Sigmoid colon (tissue), 7 donors: Measurements from ENCODE around the gene RASAL2. TPM values are rescaled to one million over a fixed set of nuclear protein-coding genes. Genes with fewer than 3 reads are reported as not detected.

Source experiments
- DNase-seq: peaks from one replicate; pipeline ENCODE4 v3.0.0-alpha.2; 2019
- H3K27ac ChIP-seq, 4 donors: fragments of 200-600 bp; sonication (generic); one replicate each; pipeline ENCODE4 v1.5.1; 2016 to 2019; ENCODE audit warnings: mild to moderate bottlenecking in 1 of 4
- H3K27me3 ChIP-seq, 3 donors: fragments of 200-600 bp; sonication (generic); one replicate each; pipeline ENCODE4 v1.5.1; 2019; ENCODE audit warnings: mild to moderate bottlenecking in 1 of 3
- H3K36me3 ChIP-seq, 4 donors: fragments of 200-600 bp; sonication (generic); one replicate each; pipeline ENCODE4 v1.5.1; 2016 to 2019
- H3K4me1 ChIP-seq, 4 donors: fragments of 200-600 bp; sonication (generic); one replicate each; pipeline ENCODE4 v1.5.1; 2017 to 2019
- H3K4me3 ChIP-seq, 4 donors: fragments of 200-600 bp; sonication (generic); one replicate each; pipeline ENCODE4 v1.5.1; 2017 to 2019; ENCODE audit warnings: mild to moderate bottlenecking in 2 of 4, moderate library complexity in 1 of 4
- H3K9me3 ChIP-seq, 4 donors: fragments of 200-600 bp in 3 of 4; sonication (generic) in 3 of 4; one replicate each; pipeline versions ENCODE4 v1.5.1 to v1.6.1; 2013 to 2019
- CTCF ChIP-seq, 4 experiments: fragments of 450-650 bp in 3 of 4; fragments of 200-600 bp in 1 of 4; IDR thresholded peaks; one replicate each; pipeline ENCODE4 v1.5.1; 2016 to 2019; ENCODE audit warnings: antibody characterized with exemption in 4 of 4, mild to moderate bottlenecking in 3 of 4, moderate library complexity in 2 of 4
- EP300 ChIP-seq, 4 donors: sonication (generic); formaldehyde crosslinking; IDR thresholded peaks; one replicate each; pipeline ENCODE4 v1.6.1; 2017; ENCODE audit warnings: antibody characterized with exemption in 4 of 4
- POLR2A ChIP-seq, 2 donors: fragments of 450-650 bp; IDR thresholded peaks; one replicate each; pipeline ENCODE4 v1.6.1; 2016; ENCODE audit warnings: antibody characterized with exemption in 2 of 2, mild to moderate bottlenecking in 2 of 2, moderate library complexity in 2 of 2
- POLR2AphosphoS5 ChIP-seq, 4 donors: sonication (generic); formaldehyde crosslinking; IDR thresholded peaks; one replicate each; pipeline ENCODE4 v1.6.1; 2017; ENCODE audit warnings: antibody characterized with exemption in 4 of 4
- WGBS, 2 donors: extraction: QIAGEN DNeasy Blood & Tissue Kit; methylation state at CpG; one replicate each; pipeline ENCODE4 v1.1.7; 2013; 5-methylcytosine and 5-hydroxymethylcytosine counted together
- intact Hi-C: fragments of 100-400 bp; cut with DNase I; formaldehyde crosslinking; loops from one replicate; pipeline ENCODE4 v1.15.1; 2023
- polyA plus RNA-seq, 3 donors: library from polyadenylated mRNA; stranded (reverse); fragments of 200-250 nt; gene quantifications; one replicate each; pipeline ENCODE4 v1.2.3, GENCODE V29; 2013
- total RNA-seq, 4 donors: library from RNA; depleted of rRNA; stranded (reverse); fragments of >200 nt; gene quantifications; one replicate each; pipeline ENCODE4 v1.1.0, GENCODE V29; 2016
- donor health status: healthy with polysubstance abuse.
- donor health status: Bipolar disorder and iron deficiency.
- donor health status: healthy.

The RASAL2 gene
- total and polyA plus RNA-seq, 7 donors: 0.92 to 25.5 (median 11.1) TPM

DNA sequence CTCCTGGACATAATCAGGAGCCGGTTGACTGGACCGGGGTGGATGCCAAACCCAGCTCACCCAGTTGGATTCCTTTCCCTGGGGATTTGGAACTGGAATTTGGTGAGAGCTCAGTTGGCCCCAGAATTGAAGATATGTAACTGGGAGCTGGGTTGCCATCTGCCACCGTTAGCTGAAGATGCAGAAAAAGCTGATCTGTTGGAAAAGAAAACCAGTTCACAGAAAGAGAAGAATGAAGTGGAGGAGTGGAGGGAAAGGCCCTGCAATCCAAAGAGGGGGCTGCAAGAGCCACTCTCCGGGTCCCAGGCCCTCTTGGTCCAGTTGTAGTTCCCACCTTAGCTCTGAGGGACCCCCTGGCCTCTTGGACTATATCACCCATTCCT, 435.0 kb downstream of the RASAL2 start:
- DNase-seq: no peak
- Histone ChIP-seq H3K4me3 (no peak overlapping the region), H3K36me3 (no peaks in the 10 kb centered on the region), H3K4me1 (peaks cover 0 to 11% (median 10%) of the 10 kb centered on the region in 4 donors), H3K27ac (no peak overlapping the region), H3K27me3 (no peaks in the 10 kb centered on the region), H3K9me3 (no peaks in the 10 kb centered on the region)
- TF ChIP-seq POLR2AphosphoS5 (IDR thresholded peaks at IDR 0.05) (no peak), POLR2A (IDR thresholded peaks at IDR 0.05) (no peak), EP300 (IDR thresholded peaks at IDR 0.05) (no peak), CTCF (IDR thresholded peaks at IDR 0.05) (no peak)
- intact Hi-C loops: no loop called here
- WGBS, 2 donors: 86 to 87% methylated on average over 4 of the region's 4 CpGs

GRCh38 chr1:178529364-178530036, 435.6 kb downstream of the RASAL2 start:
- Histone ChIP-seq H3K27ac (no peak overlapping the region), H3K27me3 (no peaks in the 10 kb centered on the region), H3K4me1 (peaks cover 0 to 11% (median 10%) of the 10 kb centered on the region in 4 donors), H3K4me3 (no peak overlapping the region), H3K36me3 (no peaks in the 10 kb centered on the region), H3K9me3 (no peaks in the 10 kb centered on the region)
- WGBS, 2 donors: 76 to 89% methylated on average over 8 of the region's 8 CpGs
- DNase-seq: peak; percentile 44
- intact Hi-C loops: loop anchor here (10.0 kb wide), 1 partner anchor 835 kb away; the partner anchor contains the start of gene AXDND1
- TF ChIP-seq POLR2AphosphoS5 (IDR thresholded peaks at IDR 0.05) (no peak), EP300 (IDR thresholded peaks at IDR 0.05) (no peak), CTCF (IDR thresholded peaks at IDR 0.05) (no peak), POLR2A (IDR thresholded peaks at IDR 0.05) (no peak)

GRCh38 chr1:178530037-178530402, 436.1 kb downstream of the RASAL2 start:
- WGBS, 2 donors: 71 to 91% methylated on average over 2 of the region's 2 CpGs
- Histone ChIP-seq H3K36me3 (no peaks in the 10 kb centered on the region), H3K27ac (no peak overlapping the region), H3K9me3 (no peaks in the 10 kb centered on the region), H3K27me3 (no peaks in the 10 kb centered on the region), H3K4me3 (no peak overlapping the region), H3K4me1 (peaks cover 0 to 11% (median 10%) of the 10 kb centered on the region in 4 donors)
- TF ChIP-seq POLR2A (IDR thresholded peaks at IDR 0.05) (no peak), EP300 (IDR thresholded peaks at IDR 0.05) (no peak), CTCF (IDR thresholded peaks at IDR 0.05) (no peak), POLR2AphosphoS5 (IDR thresholded peaks at IDR 0.05) (no peak)
- DNase-seq: peak; percentile 44
- intact Hi-C loops: loop anchor here (10.0 kb wide), 1 partner anchor 835 kb away; the partner anchor contains the start of gene AXDND1

DNA sequence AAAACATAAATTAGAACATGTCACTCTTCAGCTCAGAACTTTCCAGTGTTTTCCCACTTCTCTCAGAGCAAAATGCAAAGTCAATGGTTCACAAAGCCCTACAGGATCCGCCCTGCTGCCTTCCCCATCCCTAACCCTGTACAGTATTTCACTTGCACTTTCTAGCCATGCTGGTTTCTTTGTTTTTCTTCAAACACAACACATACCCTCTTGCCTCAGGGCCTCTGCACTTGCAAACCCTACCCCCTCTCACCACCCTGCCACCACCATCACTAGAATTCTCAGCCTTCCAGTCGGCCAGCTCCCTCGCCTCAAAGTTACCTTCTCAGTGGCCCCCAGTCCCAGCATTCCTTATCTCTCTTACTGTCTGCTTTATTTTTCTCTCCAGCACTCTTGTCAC, 436.6 kb downstream of the RASAL2 start:
- intact Hi-C loops: loop anchor here (10.0 kb wide), 1 partner anchor 834 kb away; the partner anchor contains the start of gene AXDND1
- TF ChIP-seq POLR2AphosphoS5 (IDR thresholded peaks at IDR 0.05) (no peak), POLR2A (IDR thresholded peaks at IDR 0.05) (no peak), EP300 (IDR thresholded peaks at IDR 0.05) (no peak), CTCF (IDR thresholded peaks at IDR 0.05) (no peak)
- DNase-seq: peak; percentile 12
- Histone ChIP-seq H3K36me3 (no peaks in the 10 kb centered on the region), H3K27ac (no peak overlapping the region), H3K27me3 (no peaks in the 10 kb centered on the region), H3K4me3 (no peak overlapping the region), H3K4me1 (peaks cover 0 to 11% (median 10%) of the 10 kb centered on the region in 4 donors), H3K9me3 (no peaks in the 10 kb centered on the region)
- 94 to 95% methylated on average over 3 of the region's 3 CpGs for WGBS, 2 donors
